HG02571 (cell line): ENCODE measurements around the gene STYXL1.
"Not testable (repeated sequence)": the region's sequence is repeated elsewhere in the genome, so short reads cannot be mapped to it uniquely, and the experiment has no call there.

Experiments used
- ATAC-seq: cut with Tn5 transposase; IDR thresholded peaks from one replicate; pipeline ENCODE4 v1.9.1; 2021; ENCODE audit warnings: mild to moderate bottlenecking, moderate library complexity; ENCODE audit not compliant: unreplicated experiment

STYXL1 gene

GRCh38 chr7:76040126-76040525 is 7.7 kb downstream of the STYXL1 start:
- ATAC-seq: no peak

- no peak for ATAC-seq
Observed at GRCh38 chr7:76037310-76037709, 10.5 kb downstream of the STYXL1 start.

GRCh38 chr7:76031964-76032363 is 15.8 kb downstream of the STYXL1 start:
- no peak for ATAC-seq

DNA sequence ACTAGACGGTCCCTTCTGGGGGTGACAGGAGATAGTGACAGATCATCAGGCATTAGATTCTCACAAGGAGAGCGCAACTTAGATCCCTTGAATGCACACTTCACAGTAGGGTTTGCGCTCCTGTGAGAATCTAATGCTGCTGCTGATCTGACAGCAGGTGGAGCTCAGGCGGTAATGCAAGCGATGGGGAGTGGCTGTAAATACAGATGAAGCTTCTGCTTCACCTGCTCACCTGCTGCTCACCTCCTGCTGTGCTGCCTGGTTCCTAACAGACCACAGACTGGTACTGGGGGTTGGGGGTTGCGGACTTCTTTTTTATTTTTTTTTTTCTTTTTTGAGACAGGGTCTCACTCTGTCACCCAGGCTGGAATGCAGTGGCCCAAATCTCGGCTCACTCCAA is 18.1 kb downstream of the STYXL1 start:
- ATAC-seq: not testable (repeated sequence)

DNA sequence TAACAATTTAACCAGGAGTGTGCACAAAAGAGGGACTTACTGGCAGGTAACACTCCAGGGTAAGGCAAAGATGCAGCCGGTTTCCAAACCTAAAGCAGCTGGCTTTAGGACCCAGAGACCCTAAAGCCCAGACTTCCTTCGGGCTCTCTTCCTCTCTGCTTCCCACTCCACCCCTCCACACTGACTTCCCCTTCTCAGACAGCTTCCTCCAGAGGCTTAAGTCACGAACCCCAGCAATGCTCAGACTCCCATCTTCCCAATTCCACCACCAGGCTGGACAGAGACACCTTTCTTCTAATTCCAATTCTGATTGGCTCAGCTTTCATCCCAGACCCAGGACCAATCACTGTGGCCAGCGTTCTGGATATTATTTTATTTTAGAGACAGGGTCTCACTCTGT is 24.8 kb downstream of the STYXL1 start:
- no peak for ATAC-seq

DNA sequence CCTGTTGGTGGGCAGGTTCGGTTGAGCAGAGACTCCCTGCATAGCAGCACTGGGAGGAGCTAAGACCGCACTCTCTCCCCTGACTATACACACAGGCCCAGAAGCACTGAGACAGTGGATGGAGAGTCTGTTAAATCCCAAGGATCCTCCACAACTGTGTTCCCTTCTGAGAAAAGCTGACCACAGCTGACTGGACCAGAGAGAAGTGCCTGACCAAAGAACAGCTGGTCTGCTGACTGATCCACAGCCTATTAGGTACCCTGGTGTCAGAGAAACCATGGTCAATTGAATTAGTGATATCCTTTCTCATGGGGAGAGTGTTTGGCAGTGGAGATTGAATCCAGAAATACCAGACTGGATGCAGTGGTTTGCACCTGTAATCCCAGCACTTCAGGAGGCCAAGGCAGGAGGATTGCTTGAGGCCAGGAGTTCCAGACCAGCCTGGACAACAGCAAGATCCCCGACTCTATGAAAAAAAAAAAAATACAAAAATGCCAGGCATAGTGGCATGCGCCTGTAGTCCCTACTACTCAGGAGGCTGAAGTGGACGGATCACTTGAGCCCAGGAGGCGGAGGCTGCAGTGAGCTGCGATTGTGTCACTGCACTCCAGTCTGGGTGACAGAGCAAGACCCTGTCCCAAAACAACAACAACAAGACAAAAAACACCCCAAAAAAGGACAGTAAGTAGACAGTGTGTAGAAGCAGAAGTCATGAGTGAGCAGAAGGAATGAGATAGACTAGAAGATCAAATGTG is 25.6 kb downstream of the STYXL1 start:
- no peak for ATAC-seq

DNA sequence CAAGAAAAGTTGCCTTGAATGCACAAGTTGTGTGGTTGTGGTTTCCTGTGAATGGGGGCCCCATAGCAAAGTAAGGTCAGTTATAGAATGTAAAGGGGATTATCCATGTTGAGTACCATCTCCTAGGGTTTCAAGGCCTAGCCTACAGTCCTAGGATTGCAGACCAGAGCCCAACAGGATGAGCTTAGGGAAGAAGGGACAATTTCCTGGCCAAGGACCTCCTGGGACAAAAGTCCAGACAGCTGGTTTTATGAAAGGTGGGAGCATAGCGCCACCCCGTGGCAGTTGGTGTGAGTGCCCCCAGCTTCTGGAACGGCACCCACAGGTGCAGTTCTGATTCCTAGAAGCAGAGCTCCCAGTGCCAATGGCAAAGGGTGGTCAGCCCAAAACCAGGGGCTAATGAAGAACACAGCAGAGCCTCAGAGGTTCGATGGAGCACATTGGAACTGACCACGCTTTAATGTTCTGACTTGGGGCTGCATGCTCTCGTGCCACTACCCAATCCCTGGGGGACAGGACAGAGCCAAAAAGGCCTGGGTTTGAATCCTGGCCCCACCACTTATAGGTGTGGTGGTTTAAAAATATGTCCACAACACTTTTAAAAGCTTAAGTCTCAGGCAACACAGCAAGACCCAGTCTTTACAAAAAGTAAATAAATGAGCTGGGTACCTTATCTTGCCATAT is 27.6 kb downstream of the STYXL1 start:
- no peak for ATAC-seq

DNA sequence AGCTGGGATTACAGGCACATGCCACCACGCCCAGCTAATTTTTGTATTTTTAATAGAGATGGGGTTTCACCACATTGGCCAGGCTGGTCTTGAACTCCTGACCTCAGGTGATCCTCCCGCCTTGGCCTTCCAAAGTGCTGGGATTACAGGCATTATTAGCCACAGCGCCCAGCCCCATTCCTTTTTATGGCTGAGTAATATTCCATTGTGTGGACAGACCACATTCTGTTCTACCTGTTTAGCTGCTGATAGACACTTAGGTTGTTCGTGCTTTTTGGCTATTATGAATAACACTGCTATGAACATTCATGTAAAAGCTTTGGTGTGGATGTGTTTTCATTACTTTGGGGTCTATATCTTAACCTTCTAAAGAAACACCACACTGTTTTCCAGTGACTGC is 29.3 kb downstream of the STYXL1 start:
- not testable (repeated sequence) for ATAC-seq

DNA sequence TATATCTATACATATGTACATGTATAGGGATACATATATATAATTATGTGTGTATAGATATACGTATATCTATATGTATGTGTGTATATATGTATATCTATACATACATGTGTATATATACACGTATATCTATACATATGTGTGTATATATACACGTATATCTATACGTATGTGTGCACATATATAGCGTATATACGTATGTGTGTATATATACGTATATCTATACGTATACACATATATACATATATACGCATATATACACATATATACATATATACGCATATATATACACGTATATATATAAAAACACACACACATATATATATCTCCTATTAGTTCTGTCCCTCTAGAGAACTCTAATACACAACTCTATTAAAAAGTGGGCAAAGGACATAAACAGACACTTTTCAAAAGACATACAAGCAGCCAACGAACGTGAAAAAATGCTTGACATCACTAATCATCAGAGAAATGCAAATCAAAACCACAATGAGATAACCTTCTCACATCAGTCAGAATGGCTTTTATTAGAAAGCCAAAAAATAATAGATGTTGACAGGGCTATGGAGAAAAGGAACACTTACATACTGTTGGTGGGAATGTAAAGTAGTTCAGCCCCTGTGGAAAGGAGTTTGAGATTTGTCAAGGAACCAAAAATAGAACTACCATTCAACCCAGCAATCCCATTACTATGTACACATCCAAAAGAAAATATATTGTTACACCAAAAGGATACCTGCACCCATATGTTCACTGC is 31.4 kb downstream of the STYXL1 start:
- ATAC-seq: no peak

GRCh38 chr7:76011442-76011861 is 36.3 kb downstream of the STYXL1 start:
- ATAC-seq: no peak

DNA sequence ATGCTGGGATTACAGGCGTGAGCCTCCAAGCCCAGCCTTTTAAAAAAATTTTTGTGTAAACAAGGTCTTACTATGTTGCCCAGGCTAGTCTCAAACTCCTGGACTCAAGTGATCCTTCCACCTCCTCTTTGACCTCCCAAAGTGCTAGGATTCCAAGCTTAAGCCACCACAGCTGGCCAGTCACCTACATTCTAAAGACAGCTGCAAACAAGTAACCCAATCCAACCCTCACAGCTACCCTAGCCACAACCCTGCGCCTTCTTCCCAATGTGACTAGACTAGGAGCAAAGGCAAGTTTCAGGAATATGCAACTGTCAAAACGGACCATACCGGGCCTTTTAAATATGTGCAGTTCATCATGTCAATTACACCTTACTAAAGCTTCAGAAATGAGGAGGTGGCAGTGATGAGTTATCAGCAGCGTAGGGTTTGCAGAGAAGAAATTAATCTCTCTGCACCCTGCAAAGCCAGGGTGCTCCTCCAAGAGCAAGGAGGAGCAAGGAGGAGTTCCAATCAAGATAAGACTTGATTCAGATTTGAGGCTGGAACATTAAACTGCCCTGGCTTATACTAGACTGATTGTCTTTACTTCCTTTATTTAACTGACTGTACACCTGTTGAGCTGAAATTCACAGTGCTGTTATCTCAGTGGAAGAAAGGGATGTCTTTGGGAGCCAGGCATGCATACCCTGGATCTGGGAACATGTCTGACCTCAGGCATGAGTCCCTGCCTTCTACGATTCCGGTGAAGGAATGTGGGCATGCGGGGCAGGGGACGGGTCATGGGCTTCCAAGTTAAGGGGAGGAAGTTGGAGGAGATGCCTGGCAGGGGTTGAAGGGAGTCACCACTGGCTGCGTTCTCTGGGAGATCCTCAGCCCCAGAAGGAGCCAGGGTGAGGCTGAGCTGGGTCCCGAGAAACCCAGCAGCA is 37.9 kb downstream of the STYXL1 start:
- ATAC-seq: no peak

- ATAC-seq: no peak
Observed at GRCh38 chr7:76008156-76008687, 39.6 kb downstream of the STYXL1 start.

DNA sequence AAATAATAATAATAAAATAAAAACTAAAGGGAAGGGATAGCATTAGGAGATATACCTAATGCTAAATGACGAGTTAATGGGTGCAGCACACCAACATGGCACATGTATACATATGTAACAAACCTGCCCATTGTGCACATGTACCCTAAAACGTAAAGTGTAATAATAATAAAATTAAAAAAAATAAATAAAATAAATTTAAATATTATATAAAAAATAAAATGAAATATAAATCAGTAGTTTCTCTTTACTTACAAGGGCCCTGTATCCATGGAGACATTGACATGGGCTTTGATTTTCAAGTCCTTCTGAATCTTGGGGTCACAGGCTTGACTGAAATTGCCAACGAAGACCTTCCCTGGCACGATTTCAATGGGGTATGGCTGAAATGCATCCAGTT is 42.8 kb downstream of the STYXL1 start:
- ATAC-seq: not testable (repeated sequence)

- ATAC-seq: no peak
Observed at GRCh38 chr7:76003351-76003750, 44.4 kb downstream of the STYXL1 start.

- no peak for ATAC-seq
Observed at GRCh38 chr7:76002822-76003221, 45.0 kb downstream of the STYXL1 start.

- ATAC-seq: no peak
Observed at GRCh38 chr7:76002139-76002538, 45.7 kb downstream of the STYXL1 start.

DNA sequence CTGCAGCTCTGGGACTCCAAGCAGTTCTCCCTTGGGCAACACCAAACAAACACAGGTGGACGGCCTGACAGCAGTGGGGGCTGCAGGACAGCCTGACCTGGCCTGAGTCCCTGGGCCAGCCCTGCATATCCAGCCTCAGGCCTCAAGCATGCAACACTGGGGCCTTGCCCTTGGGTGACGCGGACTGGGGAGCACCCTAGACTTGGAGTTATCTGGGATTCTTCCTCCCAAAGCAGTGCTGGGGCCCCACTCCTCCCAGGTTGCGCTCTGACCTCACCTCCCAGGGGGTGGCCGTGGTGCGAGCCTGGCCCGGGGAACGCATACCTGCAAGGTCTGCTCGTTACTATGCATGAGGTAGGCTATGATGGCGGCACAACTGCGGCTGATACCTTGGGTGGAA is 47.2 kb downstream of the STYXL1 start:
- ATAC-seq: no peak

DNA sequence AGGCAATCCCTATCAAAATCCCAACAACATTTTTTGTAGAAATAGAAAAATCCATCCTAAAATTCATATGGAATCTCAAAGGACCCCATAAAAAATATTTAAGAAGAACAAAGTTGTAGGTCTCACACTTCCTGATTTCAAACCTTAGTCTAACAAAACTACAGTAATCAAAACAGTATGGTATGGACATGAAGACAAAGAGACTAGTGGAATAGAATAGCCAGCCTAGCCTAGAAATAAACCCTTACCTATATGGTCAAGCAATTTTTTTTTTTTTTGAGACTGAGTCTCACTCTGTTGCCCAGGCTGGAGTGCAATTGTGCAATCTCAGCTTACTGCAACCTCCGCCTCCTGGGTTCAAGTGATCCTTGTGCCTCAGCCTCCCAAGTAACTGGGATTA is 49.8 kb downstream of the STYXL1 start:
- ATAC-seq: no peak

GRCh38 chr7:75996476-75996875 is 51.3 kb downstream of the STYXL1 start:
- ATAC-seq: no peak

- no peak for ATAC-seq
Observed at GRCh38 chr7:75995996-75996395, 51.8 kb downstream of the STYXL1 start.
